NCI-H510A treated with DMSO at 0.1 percent for 48 hours (cell line): Measurements from ENCODE around the gene EMILIN1.

Source experiments
- DNase-seq: peaks from one replicate; lab custom pipeline; 2025; lab: John Stamatoyannopoulos, UW

EMILIN1 gene

GRCh38 chr2:27123302-27124150 is 45.1 kb downstream of the EMILIN1 start, which contains the start of gene ABHD1:
Gene ABHD1 (plus strand): TSS chr2:27123815. CDS start chr2:27123949, 134 bp downstream.
- peak; percentile 24 for DNase-seq

GRCh38 chr2:27125104-27125503 is 46.7 kb downstream of the EMILIN1 start:
- DNase-seq, result no peak

DNA sequence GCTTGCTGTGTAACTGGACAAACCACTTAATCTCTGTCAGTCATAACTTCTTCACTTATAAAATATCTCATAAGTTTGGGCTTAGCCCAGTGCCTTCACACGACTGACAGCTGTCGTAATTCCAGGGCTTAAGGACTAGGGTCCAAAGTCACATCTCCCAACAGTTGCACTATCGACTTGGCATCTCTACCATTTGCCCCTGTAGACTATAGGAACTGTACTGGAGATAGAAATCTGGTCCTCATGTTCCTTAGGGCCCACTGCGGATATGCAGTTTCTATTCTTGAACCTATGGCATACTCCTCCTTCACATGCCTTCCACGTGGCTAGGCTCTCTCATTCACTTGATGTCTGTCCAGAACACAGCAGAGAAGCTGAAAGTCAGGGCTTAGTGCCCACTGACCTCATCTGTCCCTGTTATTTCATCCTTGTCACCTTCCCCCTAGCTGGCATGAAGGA is 47.9 kb downstream of the EMILIN1 start:
- no peak for DNase-seq

DNA sequence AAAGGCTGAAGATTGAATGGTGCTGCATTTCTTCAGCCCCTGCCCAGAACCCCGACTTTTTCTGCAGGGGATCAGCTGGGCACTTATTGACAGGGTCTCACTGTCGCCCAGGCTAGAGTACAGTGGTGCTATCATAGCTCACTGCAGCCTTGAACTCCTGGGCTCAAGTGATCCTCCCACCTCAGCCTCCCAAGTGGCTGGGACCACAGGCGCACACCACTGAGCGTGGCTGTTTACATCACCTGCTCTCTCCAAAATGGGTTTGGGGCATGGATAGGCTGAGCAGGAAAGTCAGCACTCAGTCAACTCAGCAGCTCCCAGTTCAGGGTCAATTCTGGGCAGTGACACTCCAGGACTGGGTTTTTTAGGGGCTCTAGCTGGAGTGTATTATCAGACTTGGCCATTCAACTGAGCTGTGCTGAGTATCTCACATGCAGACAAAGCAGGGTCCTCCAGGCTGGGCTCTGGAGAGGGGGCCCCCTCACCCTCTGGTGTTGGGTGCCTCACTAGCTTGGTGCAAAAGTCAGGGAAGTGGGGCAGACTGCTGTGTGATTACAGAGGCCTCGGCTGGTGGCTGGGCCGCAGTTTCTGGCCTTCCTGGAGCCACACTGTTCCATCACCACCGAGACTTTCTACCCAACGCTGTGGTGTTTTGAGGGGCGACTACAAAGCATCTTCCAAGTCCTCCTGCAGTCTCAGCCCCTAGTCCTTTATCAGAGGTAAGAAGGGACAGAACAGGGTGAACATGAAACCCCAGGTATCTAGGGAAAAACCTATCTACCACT is 49.7 kb downstream of the EMILIN1 start:
- no peak for DNase-seq

- DNase-seq, result no peak
Observed at GRCh38 chr2:27128668-27129571, 50.5 kb downstream of the EMILIN1 start.

- no peak for DNase-seq
Observed at GRCh38 chr2:27130396-27130795, 52.0 kb downstream of the EMILIN1 start.

DNA sequence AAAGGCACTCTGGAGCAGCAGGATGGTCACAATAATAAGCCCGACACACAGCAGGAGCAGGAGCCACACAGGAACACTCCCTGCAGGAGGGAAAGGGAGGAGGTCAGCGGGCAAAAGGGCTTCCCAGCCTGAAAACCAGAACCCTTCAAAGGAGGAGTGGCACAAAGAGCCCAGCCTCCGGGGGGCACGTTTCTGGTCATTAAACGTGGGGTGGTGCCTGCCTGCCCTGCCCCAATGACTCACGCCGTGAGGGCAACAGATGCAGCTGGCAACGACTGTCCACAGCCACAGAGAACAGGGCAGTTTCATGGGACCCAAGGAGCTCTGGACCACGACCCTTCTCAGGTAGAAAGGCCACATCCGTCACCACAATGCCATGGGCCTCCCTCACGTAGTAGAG is 53.0 kb downstream of the EMILIN1 start:
- DNase-seq, result no peak

- no peak for DNase-seq
Observed at GRCh38 chr2:27133195-27133875, 54.9 kb downstream of the EMILIN1 start.

DNA sequence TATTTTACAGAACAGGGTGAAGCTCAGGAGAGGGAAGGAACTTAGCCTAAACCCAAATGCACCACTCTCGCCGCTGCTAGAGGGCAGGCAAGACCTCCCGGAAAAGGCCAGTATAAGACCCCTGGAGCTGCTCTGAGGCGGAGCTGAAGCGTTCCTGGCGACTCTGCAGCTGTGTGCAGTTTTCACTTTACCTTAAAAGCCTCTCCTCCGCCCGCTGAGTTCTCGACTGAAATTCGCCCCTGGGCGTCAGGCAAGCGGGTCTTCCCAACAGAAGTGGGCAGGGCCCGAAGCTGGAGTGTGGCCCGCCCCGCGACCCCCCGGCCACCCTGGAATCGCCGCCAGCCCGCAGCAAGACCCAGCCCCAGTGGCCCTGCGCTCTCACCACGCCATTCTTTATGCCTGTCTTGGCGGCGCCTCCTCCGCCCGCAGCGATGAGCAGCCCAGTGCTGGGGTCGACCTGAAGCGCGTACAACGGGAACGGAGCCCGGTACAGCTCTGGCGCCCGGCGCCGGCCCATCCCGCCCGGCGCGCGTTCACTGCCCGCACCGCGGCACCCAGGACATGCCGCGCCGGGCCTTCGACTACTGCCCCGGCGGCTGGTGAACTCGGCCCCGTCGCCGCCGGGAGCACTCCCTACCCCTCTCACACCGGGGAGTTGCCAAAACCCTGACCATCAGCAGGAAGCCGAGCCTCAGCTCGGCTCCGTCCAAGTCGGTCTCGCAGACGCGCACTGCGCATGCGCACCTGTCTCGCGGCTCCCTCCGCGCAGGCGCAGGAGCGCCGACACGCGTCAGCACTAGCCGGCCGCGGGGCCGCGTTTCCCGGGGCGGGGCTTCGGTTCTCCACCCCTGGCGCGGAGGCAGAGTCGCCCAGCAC is 55.7 kb downstream of the EMILIN1 start, which contains the start of gene PREB:
PREB (minus strand) TSS at position 732 of the 876 bp plus-strand sequence; CDS start at position 517, 215 bp downstream.
- peak; percentile 94 for DNase-seq

DNA sequence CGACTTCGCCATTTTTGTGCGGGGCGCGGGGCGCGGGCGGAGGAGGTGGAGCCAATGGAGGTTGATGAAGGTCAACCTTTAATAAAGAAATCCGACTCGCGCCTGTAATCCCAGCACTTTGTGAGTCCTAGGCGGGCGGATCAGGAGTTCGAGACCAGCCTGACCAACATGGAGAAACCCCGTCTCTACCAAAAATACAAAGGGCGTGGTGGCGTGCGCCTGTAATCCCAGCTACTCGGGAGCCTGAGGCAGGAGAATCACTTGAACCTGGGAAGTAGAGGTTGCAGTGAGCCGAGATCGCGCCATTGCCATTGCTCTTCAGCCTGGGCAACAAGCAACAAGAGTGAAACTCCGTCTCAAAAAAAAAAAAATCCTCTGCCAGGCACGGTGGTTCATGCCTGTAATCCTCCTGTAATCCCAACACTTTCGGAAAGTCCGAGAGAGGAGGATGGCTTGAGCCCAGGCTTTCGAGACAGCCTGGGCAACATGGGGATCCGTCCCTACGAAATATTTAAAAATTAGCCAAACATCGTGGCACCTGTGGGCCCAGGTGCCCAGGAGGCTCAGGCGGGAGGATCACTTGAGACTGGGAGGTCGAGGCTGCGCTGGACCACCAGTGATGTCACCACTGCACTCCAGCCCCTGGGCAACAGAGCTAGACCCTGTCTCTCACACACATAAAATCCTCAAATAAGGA is 56.5 kb downstream of the EMILIN1 start:
- no peak for DNase-seq

DNA sequence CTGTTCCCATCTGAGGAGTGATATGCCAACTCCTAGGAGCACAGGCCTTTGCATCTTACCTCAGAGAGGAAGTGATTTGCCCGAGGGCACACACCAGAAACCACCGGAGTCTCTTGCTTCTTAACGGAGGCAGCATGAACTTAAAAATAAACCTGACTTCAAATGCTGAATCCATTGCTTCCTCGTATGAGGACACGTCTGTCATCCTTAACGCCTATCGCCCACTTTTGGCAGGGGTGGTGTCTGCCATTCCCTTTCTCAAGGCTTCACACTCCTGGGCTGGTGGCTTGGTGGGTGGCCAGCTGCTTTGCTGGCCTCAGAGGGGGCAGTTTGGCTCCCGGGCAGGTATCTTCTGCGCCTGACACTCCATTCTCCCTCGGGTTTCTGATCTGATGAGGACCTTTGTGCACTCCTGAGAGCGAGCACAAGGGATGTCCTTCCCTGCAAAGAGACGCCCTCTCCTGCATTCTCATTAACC is 57.1 kb downstream of the EMILIN1 start:
- DNase-seq, result no peak
